HL-60 (cell line): ENCODE measurements around the gene MARK1.

Experiments used
- GABPA ChIP-seq: IDR thresholded peaks from 2 replicates; pipeline ENCODE4 v1.6.1; 2012; ENCODE audit warnings: low read depth
- POLR2AphosphoS5 ChIP-seq: IDR thresholded peaks from 2 replicates; pipeline ENCODE4 v1.6.1; 2012; ENCODE audit warnings: low read depth
- SPI1 ChIP-seq: IDR thresholded peaks from 2 replicates; pipeline ENCODE4 v1.6.1; 2012; ENCODE audit warnings: low read depth, mild to moderate bottlenecking, borderline replicate concordance
- TF ChIP-seq, protein P1 (sequence below): IDR thresholded peaks from one replicate; pipeline ENCODE4 v1.5.1; 2011; ENCODE audit warnings: low read length, control low read depth, inconsistent platforms; ENCODE audit not compliant: insufficient read depth
- TF ChIP-seq, protein P2 (sequence below): IDR thresholded peaks from 2 replicates; pipeline ENCODE4 v1.6.1; 2012; ENCODE audit warnings: low read depth; ENCODE audit not compliant: insufficient replicate concordance

DNA sequence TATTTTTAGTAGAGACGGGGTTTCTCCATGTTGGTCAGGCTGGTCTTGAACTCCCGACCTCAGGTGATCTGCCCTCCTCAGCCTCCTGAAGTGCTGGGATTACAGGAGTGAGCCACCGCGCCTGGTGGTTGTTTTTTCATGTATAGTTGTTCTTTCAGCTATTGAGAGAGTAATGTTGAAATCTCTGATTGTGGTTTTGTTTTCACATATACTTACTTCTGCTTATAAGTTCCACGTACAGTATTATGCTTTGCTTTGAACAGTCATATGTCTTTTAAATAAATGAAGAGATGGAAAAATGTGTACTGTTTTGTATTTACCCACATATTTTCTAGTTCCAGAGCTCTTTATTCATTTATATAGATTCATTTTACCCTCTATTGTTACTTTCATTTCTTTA, 44.5 kb downstream of the MARK1 start:
- TF ChIP-seq, protein P1, sequence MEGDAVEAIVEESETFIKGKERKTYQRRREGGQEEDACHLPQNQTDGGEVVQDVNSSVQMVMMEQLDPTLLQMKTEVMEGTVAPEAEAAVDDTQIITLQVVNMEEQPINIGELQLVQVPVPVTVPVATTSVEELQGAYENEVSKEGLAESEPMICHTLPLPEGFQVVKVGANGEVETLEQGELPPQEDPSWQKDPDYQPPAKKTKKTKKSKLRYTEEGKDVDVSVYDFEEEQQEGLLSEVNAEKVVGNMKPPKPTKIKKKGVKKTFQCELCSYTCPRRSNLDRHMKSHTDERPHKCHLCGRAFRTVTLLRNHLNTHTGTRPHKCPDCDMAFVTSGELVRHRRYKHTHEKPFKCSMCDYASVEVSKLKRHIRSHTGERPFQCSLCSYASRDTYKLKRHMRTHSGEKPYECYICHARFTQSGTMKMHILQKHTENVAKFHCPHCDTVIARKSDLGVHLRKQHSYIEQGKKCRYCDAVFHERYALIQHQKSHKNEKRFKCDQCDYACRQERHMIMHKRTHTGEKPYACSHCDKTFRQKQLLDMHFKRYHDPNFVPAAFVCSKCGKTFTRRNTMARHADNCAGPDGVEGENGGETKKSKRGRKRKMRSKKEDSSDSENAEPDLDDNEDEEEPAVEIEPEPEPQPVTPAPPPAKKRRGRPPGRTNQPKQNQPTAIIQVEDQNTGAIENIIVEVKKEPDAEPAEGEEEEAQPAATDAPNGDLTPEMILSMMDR: no peak
- TF ChIP-seq POLR2AphosphoS5 (no peak), GABPA (no peak), SPI1 (no peak)
- TF ChIP-seq, protein P2, sequence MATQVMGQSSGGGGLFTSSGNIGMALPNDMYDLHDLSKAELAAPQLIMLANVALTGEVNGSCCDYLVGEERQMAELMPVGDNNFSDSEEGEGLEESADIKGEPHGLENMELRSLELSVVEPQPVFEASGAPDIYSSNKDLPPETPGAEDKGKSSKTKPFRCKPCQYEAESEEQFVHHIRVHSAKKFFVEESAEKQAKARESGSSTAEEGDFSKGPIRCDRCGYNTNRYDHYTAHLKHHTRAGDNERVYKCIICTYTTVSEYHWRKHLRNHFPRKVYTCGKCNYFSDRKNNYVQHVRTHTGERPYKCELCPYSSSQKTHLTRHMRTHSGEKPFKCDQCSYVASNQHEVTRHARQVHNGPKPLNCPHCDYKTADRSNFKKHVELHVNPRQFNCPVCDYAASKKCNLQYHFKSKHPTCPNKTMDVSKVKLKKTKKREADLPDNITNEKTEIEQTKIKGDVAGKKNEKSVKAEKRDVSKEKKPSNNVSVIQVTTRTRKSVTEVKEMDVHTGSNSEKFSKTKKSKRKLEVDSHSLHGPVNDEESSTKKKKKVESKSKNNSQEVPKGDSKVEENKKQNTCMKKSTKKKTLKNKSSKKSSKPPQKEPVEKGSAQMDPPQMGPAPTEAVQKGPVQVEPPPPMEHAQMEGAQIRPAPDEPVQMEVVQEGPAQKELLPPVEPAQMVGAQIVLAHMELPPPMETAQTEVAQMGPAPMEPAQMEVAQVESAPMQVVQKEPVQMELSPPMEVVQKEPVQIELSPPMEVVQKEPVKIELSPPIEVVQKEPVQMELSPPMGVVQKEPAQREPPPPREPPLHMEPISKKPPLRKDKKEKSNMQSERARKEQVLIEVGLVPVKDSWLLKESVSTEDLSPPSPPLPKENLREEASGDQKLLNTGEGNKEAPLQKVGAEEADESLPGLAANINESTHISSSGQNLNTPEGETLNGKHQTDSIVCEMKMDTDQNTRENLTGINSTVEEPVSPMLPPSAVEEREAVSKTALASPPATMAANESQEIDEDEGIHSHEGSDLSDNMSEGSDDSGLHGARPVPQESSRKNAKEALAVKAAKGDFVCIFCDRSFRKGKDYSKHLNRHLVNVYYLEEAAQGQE: no peak
